EL (cell line): ENCODE results near the gene ELF5.

Source experiments
- DNase-seq: peaks from one replicate; pipeline ENCODE4 v3.0.0-alpha.2; 2016

ELF5 gene

GRCh38 chr11:34490304-34490703, 23.3 kb downstream of the ELF5 start:
- DNase-seq, result no peak

GRCh38 chr11:34488855-34489557, 24.6 kb downstream of the ELF5 start:
- no peak for DNase-seq

- DNase-seq, result no peak
Measured at GRCh38 chr11:34487430-34487829, 26.2 kb downstream of the ELF5 start.

GRCh38 chr11:34483106-34483874, 30.3 kb downstream of the ELF5 start:
- no peak for DNase-seq

GRCh38 chr11:34481307-34481706, 32.3 kb downstream of the ELF5 start:
- no peak for DNase-seq

- DNase-seq, result peak; percentile 11
Measured at GRCh38 chr11:34480314-34480713, 33.3 kb downstream of the ELF5 start.

GRCh38 chr11:34478845-34479663, 34.5 kb downstream of the ELF5 start:
- no peak for DNase-seq

- no peak for DNase-seq
Measured at GRCh38 chr11:34476849-34477248, 36.7 kb downstream of the ELF5 start.

- DNase-seq, result no peak
Measured at GRCh38 chr11:34475656-34476055, 37.9 kb downstream of the ELF5 start.

- no peak for DNase-seq
Measured at GRCh38 chr11:34473603-34474169, 39.9 kb downstream of the ELF5 start.

GRCh38 chr11:34468209-34468841, 45.3 kb downstream of the ELF5 start:
- DNase-seq, result peak; percentile 22

- no peak for DNase-seq
Measured at GRCh38 chr11:34466802-34467488, 46.6 kb downstream of the ELF5 start.

- DNase-seq, result no peak
Measured at GRCh38 chr11:34464591-34465051, 49.0 kb downstream of the ELF5 start.

GRCh38 chr11:34461215-34461614, 52.4 kb downstream of the ELF5 start:
- DNase-seq, result no peak

- no peak for DNase-seq
Measured at GRCh38 chr11:34460278-34460677, 53.3 kb downstream of the ELF5 start.

- no peak for DNase-seq
Measured at GRCh38 chr11:34459507-34460162, 54.0 kb downstream of the ELF5 start.

GRCh38 chr11:34458525-34458924, 55.1 kb downstream of the ELF5 start:
- no peak for DNase-seq

GRCh38 chr11:34457607-34458006, 56.0 kb downstream of the ELF5 start:
- no peak for DNase-seq

- DNase-seq, result no peak
Measured at GRCh38 chr11:34454308-34455032, 59.1 kb downstream of the ELF5 start.

- no peak for DNase-seq
Measured at GRCh38 chr11:34451053-34451452, 62.5 kb downstream of the ELF5 start.

- DNase-seq, result no peak
Measured at GRCh38 chr11:34449013-34449412, 64.6 kb downstream of the ELF5 start.
